WERI-Rb-1 (cell line): Measurements from ENCODE around the gene COL23A1.

Experiments used
- DNase-seq: peaks from one replicate; pipeline ENCODE4 v3.0.0-alpha.2; 2020
- H3K27ac ChIP-seq: fragments of 250-450 bp; sonication (Bioruptor Pico); 2 replicates; pipeline ENCODE4 v1.5.1; 2020; ENCODE audit warnings: mild to moderate bottlenecking, moderate library complexity
- H3K27me3 ChIP-seq: fragments of 250-450 bp; sonication (Bioruptor Pico); 2 replicates; pipeline ENCODE4 v1.5.1; 2021; ENCODE audit warnings: mild to moderate bottlenecking, low read depth, moderate library complexity; ENCODE audit not compliant: insufficient read depth, severe bottlenecking
- H3K36me3 ChIP-seq: fragments of 250-450 bp; sonication (Bioruptor Pico); 2 replicates; pipeline ENCODE4 v1.5.1; 2020; ENCODE audit warnings: mild to moderate bottlenecking, moderate library complexity
- H3K4me3 ChIP-seq: 2 replicates; pipeline ENCODE4 v1.5.1; 2011; ENCODE audit warnings: low read depth, mild to moderate bottlenecking, control low read depth, low read length
- H3K9me3 ChIP-seq: fragments of 250-450 bp; sonication (Bioruptor Pico); 2 replicates; pipeline ENCODE4 v1.5.1; 2021; ENCODE audit warnings: mild to moderate bottlenecking, moderate library complexity; ENCODE audit not compliant: severe bottlenecking
- CTCF ChIP-seq: IDR thresholded peaks from 2 replicates; pipeline ENCODE4 v1.5.1; 2011; ENCODE audit warnings: low read depth, mild to moderate bottlenecking, control low read depth, inconsistent platforms, low read length

The COL23A1 gene

DNA sequence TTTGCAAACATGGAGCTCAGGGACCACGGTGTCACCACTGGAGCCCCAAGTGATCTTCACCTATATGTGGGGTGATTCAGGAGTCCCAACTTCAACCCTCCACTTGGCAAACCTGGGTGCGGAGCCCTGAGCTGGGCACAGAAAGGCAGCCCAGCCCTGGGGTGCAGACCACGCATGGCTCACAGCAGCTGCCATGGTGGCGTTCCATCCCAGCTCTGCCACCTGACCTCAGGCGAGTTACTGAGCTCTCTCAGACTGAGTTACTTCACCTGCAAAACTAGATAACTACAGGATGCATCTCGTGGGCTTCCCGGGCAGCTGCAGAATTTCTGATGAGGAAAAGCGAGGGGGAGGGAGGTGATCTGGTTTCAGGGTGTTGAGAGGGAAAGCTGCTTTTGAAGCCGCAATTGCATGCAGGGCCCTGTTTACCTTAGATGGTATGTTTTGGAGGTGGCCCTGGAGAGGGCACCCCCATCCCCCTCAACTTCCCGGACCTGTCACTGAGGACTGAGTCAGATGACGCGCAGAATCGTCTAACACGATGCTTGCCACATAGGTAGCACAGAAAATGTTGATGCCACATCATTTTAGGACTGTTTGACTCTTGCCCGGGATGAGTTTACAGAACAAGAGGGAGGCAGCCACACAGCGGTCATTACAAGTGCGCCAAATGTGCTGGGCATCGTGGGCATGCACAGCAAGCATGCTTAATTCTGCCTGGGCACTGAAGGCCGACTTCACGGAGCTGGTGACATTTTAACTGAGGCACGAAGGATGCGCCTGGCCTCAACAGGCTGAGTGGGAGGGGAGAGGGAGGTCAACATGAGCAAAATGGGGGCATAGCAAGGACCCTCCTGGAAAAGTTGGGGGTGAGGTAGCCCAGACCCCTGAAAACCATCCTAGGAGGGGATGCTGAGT is 154.6 kb downstream of the COL23A1 start:
- H3K9me3 ChIP-seq = no peaks in the 10 kb centered on the region
- no peak overlapping the region for H3K4me3 ChIP-seq
- H3K27ac ChIP-seq = no peak overlapping the region
- TF ChIP-seq CTCF = no peak
- no peaks in the 10 kb centered on the region for H3K36me3 ChIP-seq
- no peaks in the 10 kb centered on the region for H3K27me3 ChIP-seq
- no peak for DNase-seq

GRCh38 chr5:178434851-178435250 is 155.3 kb downstream of the COL23A1 start:
- no peak for TF ChIP-seq CTCF
- DNase-seq = no peak
- no peaks in the 10 kb centered on the region for H3K27me3 ChIP-seq
- no peak overlapping the region for H3K27ac ChIP-seq
- no peaks in the 10 kb centered on the region for H3K36me3 ChIP-seq
- H3K9me3 ChIP-seq = no peaks in the 10 kb centered on the region
- no peak overlapping the region for H3K4me3 ChIP-seq

DNA sequence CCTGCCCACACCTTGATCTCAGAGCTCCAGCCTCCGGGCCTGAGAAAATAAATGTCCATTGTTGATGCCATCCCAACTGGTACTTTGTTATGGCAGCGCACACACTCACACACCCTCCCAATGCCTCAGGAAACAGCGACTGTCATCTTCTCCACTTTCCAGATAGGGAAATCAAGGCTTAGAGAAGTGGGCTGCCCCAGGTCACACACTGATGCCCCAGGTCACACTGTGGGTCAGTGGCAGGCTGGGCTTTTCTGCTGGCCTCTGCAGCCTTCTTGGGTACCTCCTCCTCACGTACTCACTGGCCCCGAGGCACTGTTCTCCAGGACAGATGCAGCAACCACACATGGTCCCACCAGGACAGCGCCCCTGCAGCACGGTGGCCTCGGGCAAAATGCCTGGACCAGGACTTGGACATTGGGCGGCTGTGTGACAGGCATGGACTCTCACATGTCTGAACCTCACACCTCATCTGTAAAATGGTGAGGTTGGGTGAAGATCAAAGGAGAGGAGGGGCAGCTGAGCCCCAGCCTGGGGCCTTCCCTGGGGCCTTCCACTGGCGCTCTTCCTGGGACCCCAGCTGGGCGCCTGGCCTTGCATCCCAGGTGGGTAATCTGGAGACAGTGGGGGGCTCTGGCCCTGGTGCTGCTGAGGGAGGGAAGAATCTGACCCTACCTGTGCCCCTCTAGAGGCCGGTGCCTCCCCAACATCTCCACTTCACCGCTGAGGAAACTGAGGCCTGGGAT is 156.0 kb downstream of the COL23A1 start:
- Histone ChIP-seq H3K36me3 (no peaks in the 10 kb centered on the region), H3K4me3 (no peak overlapping the region)
- no peak for DNase-seq

GRCh38 chr5:178433273-178433775 is 156.9 kb downstream of the COL23A1 start:
- Histone ChIP-seq H3K9me3 (no peaks in the 10 kb centered on the region), H3K4me3 (no peak overlapping the region), H3K27ac (no peak overlapping the region), H3K27me3 (no peaks in the 10 kb centered on the region), H3K36me3 (no peaks in the 10 kb centered on the region)
- no peak for DNase-seq
- TF ChIP-seq CTCF = no peak

More for the DNA sequence above, 156.0 kb downstream of the COL23A1 start:
- H3K9me3 ChIP-seq = no peaks in the 10 kb centered on the region
- no peak for TF ChIP-seq CTCF
- H3K27ac ChIP-seq = no peak overlapping the region
- H3K27me3 ChIP-seq = no peaks in the 10 kb centered on the region

DNA sequence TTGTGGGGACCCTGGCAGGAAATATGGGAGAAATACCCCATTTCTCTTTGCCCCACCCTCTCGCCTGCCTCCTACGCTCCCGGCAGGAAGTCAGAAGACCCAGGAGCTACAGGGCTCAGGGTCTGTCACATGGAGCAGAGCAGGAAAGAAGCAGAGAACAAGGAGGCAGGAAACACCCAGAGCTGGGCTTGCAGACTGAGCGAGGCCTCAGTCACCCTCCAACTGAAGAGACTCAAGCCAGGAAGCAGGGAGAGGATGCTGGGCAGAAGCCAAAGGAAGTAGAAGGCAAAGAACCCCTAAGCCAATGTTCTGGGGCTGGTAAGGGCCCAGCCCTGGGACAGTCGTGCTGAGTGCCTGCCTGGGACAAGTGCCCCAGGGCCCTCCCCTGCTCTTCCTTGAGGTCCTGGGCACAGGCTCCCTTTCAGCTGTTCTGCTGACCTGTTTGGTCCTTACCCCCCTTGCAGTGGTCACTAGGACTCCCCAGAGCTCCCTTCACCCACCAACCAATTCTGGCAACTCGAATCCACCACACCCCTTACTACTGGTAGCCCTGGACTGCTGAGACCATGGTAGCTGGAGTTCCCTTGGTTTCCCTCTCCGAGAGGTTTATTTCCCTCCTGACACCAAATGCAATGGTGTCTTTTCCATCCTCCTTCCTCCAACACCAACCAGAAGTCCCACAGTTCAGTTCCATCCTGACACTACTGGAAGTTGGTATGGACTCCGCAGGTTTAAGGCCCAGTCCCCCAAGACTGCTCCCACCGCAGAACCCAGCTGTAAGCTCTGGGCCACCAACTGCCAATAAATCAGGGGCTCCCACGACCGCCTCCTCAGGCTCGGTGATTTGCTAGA is 157.5 kb downstream of the COL23A1 start:
- H3K4me3 ChIP-seq = no peak overlapping the region
- H3K36me3 ChIP-seq = no peaks in the 10 kb centered on the region
- no peak for DNase-seq

More for the DNA sequence above, 157.5 kb downstream of the COL23A1 start:
- Histone ChIP-seq H3K9me3 (no peaks in the 10 kb centered on the region), H3K27me3 (no peaks in the 10 kb centered on the region), H3K27ac (no peak overlapping the region)
- no peak for TF ChIP-seq CTCF
